Measurements from ENCODE around the gene PLXNC1.

The PLXNC1 gene

DNA sequence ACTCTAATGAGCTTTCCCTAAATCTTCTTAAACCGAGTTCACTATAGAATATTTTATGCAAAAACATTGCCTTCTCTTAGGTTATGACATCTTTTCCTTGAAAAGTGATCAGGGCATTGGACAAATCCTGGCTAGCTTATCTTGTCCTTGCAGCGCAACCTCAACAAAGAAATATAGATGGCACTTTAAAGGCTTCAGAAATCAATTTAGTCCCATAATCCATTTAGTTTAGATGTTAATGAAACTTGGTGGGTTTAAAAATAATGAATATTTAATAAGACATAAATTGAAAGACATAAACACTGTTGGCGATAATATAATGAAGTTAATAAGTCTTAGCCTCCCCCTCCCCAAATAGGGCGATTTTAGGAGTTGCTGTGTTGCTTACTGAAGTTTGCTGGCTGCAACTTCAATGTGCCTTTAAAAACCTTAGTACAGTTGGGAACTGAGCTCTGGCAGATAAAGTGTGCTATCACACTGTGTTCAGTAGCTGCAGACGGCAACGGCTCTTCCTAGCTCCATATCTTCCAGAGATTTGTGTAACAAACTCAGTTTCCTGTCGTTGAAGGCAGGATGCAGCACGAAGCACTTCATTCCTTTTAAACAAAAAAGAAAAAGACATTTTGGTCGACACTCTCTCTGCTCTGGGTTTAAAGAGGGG lies 19.5 kb downstream of the PLXNC1 start:
- Mint-ChIP-seq H3K36me3 (ENCODE audit: insufficient read depth) (peaks cover 10% of the 10 kb centered on the region), H3K27me3 (no peaks in the 10 kb centered on the region), H3K4me1 (peaks cover 26% of the 10 kb centered on the region), H3K9me3 (no peaks in the 10 kb centered on the region), H3K27ac (ENCODE audit: low read depth) (no peak overlapping the region), H3K4me3 (no peak overlapping the region)
- DNase-seq (ENCODE audit: low spot score in 2 of 2): no peak
- no peak for ATAC-seq (replicated peaks; ENCODE audit: extremely low read depth, poor library complexity, severe bottlenecking)

DNA sequence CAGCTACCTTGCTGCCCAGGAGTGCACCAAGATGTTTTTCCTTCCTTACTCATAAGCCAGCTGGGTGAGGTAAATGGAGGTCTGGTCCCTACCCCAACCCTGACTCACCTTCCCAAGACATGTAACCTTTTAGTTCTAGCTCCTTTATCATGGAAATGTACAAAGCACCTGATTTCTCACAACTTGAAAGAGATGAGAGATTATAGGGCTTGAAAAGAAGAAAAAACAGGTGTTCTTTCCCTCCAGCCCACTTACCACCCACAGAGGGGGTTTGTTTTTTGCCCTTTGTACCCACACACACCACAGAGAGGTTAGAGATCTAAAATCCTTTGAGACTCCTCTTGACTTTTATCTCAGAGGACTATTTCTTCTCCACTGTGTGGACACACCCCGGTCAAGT lies 21.1 kb downstream of the PLXNC1 start:
- no peak overlapping the region for H3K27ac Mint-ChIP-seq (ENCODE audit: low read depth)
- H3K27me3 Mint-ChIP-seq: no peaks in the 10 kb centered on the region
- H3K9me3 Mint-ChIP-seq: no peaks in the 10 kb centered on the region
- H3K4me3 Mint-ChIP-seq: no peak overlapping the region
- peaks cover 10% of the 10 kb centered on the region for H3K36me3 Mint-ChIP-seq (ENCODE audit: insufficient read depth)
- DNase-seq (ENCODE audit: low spot score in 2 of 2) (no peak), ATAC-seq (replicated peaks; ENCODE audit: extremely low read depth, poor library complexity, severe bottlenecking) (no peak)
- peaks cover 32% of the 10 kb centered on the region for H3K4me1 Mint-ChIP-seq

- peaks cover 36% of the 10 kb centered on the region for H3K4me1 Mint-ChIP-seq
- peaks cover 10% of the 10 kb centered on the region for H3K36me3 Mint-ChIP-seq (ENCODE audit: insufficient read depth)
- no peaks in the 10 kb centered on the region for H3K27me3 Mint-ChIP-seq
- DNase-seq (ENCODE audit: low spot score in 2 of 2) (no peak), ATAC-seq (replicated peaks; ENCODE audit: extremely low read depth, poor library complexity, severe bottlenecking) (no peak)
- no peak overlapping the region for H3K4me3 Mint-ChIP-seq
- H3K9me3 Mint-ChIP-seq: no peaks in the 10 kb centered on the region
- H3K27ac Mint-ChIP-seq (ENCODE audit: low read depth): no peak overlapping the region
Measured at GRCh38 chr12:94169966-94170689, 21.8 kb downstream of the PLXNC1 start.

DNA sequence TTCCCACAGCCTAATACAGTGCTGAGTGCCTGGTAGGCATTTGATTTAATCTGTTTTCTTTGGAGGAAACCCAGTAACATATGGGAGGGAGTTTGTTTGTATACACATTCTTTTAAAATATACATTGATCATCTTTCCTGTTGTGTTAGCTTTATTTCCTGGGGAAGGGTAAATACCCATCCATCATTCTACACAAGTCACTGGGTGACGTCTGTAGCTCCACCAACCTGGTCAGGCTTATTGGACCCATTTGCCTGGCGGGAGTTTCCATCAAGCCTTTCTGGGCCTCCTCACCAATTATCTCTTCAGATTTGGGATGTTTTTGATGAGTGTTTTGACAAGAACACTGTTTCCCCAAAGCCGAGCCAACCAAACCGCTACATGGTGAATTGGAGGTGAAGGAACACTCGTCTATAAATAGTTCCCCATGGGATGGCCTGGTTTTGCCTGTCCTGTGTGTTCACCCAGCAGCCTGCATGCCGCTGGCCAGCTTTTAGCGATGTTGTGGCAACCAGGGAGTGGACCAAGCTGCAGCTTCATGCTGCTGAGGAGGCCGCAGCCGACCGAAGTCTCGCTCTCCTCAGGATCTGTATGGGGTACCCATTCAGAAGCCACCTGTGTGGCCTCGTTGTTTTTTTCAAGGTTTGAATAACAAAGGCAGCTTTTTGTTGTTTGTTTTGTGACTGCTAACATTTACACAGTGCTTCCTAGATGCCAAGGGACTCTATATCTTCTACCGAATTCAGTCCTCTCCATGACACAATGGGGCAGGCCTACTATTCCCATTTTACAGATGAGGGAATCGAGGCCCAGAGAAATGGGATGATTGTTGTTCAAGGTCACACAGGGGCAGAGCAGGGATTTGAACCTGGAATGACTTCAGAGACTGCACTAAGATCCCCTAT lies 22.6 kb downstream of the PLXNC1 start:
- no peak for ATAC-seq (replicated peaks; ENCODE audit: extremely low read depth, poor library complexity, severe bottlenecking)
- peaks cover 10% of the 10 kb centered on the region for H3K36me3 Mint-ChIP-seq (ENCODE audit: insufficient read depth)
- H3K4me1 Mint-ChIP-seq: peaks cover 44% of the 10 kb centered on the region
- no peaks in the 10 kb centered on the region for H3K27me3 Mint-ChIP-seq
- H3K9me3 Mint-ChIP-seq: no peaks in the 10 kb centered on the region
- DNase-seq (ENCODE audit: low spot score in 2 of 2): no peak
- no peak overlapping the region for H3K4me3 Mint-ChIP-seq
- H3K27ac Mint-ChIP-seq (ENCODE audit: low read depth): no peak overlapping the region

- ATAC-seq (replicated peaks; ENCODE audit: extremely low read depth, poor library complexity, severe bottlenecking) (no peak), DNase-seq (ENCODE audit: low spot score in 2 of 2) (no peak)
- H3K9me3 Mint-ChIP-seq: no peaks in the 10 kb centered on the region
- H3K4me3 Mint-ChIP-seq: no peak overlapping the region
- H3K36me3 Mint-ChIP-seq (ENCODE audit: insufficient read depth): peaks cover 10% of the 10 kb centered on the region
- peaks cover 48% of the 10 kb centered on the region for H3K4me1 Mint-ChIP-seq
- no peak overlapping the region for H3K27ac Mint-ChIP-seq (ENCODE audit: low read depth)
- H3K27me3 Mint-ChIP-seq: no peaks in the 10 kb centered on the region
Measured at GRCh38 chr12:94171595-94171930, 23.2 kb downstream of the PLXNC1 start.

DNA sequence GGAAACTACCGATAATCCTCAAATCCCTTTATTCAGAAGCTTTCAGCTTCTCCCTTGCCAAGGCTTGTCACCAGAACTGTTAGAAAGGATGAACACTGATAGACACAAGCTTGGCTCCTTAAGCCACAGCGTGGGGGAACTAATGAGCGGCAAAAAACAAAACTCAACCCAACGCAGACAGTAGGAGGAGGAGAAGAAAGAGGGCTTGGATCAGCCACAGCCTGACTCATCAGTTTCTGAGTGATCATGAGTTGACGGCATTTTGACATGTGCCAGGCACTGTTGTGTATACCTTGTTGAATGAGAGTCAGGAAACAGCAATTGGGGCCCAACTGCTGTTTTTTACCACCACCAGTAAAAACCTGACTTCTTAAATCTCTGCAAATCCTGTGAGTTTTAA lies 23.7 kb downstream of the PLXNC1 start:
- Mint-ChIP-seq H3K27me3 (no peaks in the 10 kb centered on the region), H3K27ac (ENCODE audit: low read depth) (no peak overlapping the region), H3K4me1 (peaks cover 48% of the 10 kb centered on the region), H3K36me3 (ENCODE audit: insufficient read depth) (peaks cover 10% of the 10 kb centered on the region), H3K4me3 (no peak overlapping the region), H3K9me3 (no peaks in the 10 kb centered on the region)
- DNase-seq (ENCODE audit: low spot score in 2 of 2): no peak
- ATAC-seq (replicated peaks; ENCODE audit: extremely low read depth, poor library complexity, severe bottlenecking): no peak

DNA sequence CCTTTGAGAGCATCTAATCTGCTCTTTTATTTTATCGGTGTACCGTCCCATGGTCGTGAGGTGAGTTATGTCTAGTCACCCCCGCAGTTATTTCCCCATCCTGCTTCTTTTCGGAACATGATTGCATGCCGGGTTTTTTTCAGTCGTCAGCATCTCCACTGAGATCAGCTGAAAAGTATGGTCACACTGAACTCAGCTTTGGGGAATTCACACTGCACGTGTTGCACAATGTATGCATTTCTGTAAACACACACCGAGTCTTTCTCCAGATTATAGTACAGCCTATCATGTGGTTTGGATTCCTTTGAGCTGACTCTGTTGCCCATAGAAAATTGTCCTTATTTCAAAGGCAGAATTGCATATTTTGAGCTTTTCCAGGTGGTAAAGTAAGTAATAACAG lies 24.6 kb downstream of the PLXNC1 start:
- no peak overlapping the region for H3K4me3 Mint-ChIP-seq
- H3K27me3 Mint-ChIP-seq: no peaks in the 10 kb centered on the region
- H3K27ac Mint-ChIP-seq (ENCODE audit: low read depth): no peak overlapping the region
- no peak for ATAC-seq (replicated peaks; ENCODE audit: extremely low read depth, poor library complexity, severe bottlenecking)
- H3K36me3 Mint-ChIP-seq (ENCODE audit: insufficient read depth): peaks cover 10% of the 10 kb centered on the region
- peaks cover 48% of the 10 kb centered on the region for H3K4me1 Mint-ChIP-seq
- H3K9me3 Mint-ChIP-seq: peaks cover 7% of the 10 kb centered on the region
- DNase-seq (ENCODE audit: low spot score in 2 of 2): no peak

GRCh38 chr12:94173660-94174265 lies 25.4 kb downstream of the PLXNC1 start:
- DNase-seq (ENCODE audit: low spot score in 2 of 2): no peak
- Mint-ChIP-seq H3K4me1 (peaks cover 41% of the 10 kb centered on the region), H3K4me3 (peak overlapping the region; percentile 43), H3K36me3 (ENCODE audit: insufficient read depth) (peaks cover 10% of the 10 kb centered on the region), H3K27me3 (no peaks in the 10 kb centered on the region), H3K27ac (ENCODE audit: low read depth) (peak overlapping the region; percentile 79), H3K9me3 (peaks cover 11% of the 10 kb centered on the region)
- no peak for ATAC-seq (replicated peaks; ENCODE audit: extremely low read depth, poor library complexity, severe bottlenecking)

- no peak for DNase-seq (ENCODE audit: low spot score in 2 of 2)
- H3K4me1 Mint-ChIP-seq: peaks cover 36% of the 10 kb centered on the region
- no peaks in the 10 kb centered on the region for H3K27me3 Mint-ChIP-seq
- peak overlapping the region; percentile 79 for H3K27ac Mint-ChIP-seq (ENCODE audit: low read depth)
- H3K4me3 Mint-ChIP-seq: peak overlapping the region; percentile 43
- ATAC-seq (replicated peaks; ENCODE audit: extremely low read depth, poor library complexity, severe bottlenecking): peak; percentile 63
- H3K36me3 Mint-ChIP-seq (ENCODE audit: insufficient read depth): peaks cover 8% of the 10 kb centered on the region
- H3K9me3 Mint-ChIP-seq: peaks cover 11% of the 10 kb centered on the region
Measured at GRCh38 chr12:94174576-94174975, 26.2 kb downstream of the PLXNC1 start.

- H3K27ac Mint-ChIP-seq (ENCODE audit: low read depth): no peak overlapping the region
Measured at GRCh38 chr12:94175763-94176668, 27.6 kb downstream of the PLXNC1 start.

DNA sequence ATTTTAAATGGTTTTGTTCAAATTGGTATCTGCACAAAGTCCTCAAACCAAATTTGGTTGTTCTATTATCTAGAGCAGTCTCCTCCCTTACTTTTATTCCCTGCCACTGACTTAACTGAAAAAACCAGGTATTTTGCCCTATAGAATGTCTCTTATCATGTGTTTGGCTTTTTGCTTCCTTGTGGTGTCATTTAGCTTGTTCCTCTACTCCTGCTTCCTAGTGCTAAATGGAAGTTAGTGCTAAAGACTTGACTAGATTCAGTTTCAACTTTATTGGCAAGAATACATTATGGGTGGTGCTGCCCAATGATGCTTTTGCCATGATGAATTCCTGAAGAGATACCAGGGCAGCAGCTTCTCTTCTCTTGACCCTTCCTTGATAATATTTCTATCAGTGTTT lies 29.7 kb downstream of the PLXNC1 start:
- Mint-ChIP-seq H3K27ac (ENCODE audit: low read depth) (no peak overlapping the region), H3K4me1 (peaks cover 41% of the 10 kb centered on the region), H3K27me3 (no peaks in the 10 kb centered on the region), H3K9me3 (peaks cover 17% of the 10 kb centered on the region), H3K36me3 (ENCODE audit: insufficient read depth) (peaks cover 5% of the 10 kb centered on the region), H3K4me3 (no peak overlapping the region)
- DNase-seq (ENCODE audit: low spot score in 2 of 2) (no peak), ATAC-seq (replicated peaks; ENCODE audit: extremely low read depth, poor library complexity, severe bottlenecking) (no peak)

More at GRCh38 chr12:94175763-94176668, 27.6 kb downstream of the PLXNC1 start:
- Mint-ChIP-seq H3K4me1 (peaks cover 40% of the 10 kb centered on the region), H3K36me3 (ENCODE audit: insufficient read depth) (peaks cover 4% of the 10 kb centered on the region), H3K27me3 (no peaks in the 10 kb centered on the region), H3K9me3 (peaks cover 16% of the 10 kb centered on the region), H3K4me3 (no peak overlapping the region)
- ATAC-seq (replicated peaks; ENCODE audit: extremely low read depth, poor library complexity, severe bottlenecking) (no peak), DNase-seq (ENCODE audit: low spot score in 2 of 2) (no peak)

GRCh38 chr12:94178882-94179281 lies 30.5 kb downstream of the PLXNC1 start:
- ATAC-seq (replicated peaks; ENCODE audit: extremely low read depth, poor library complexity, severe bottlenecking): no peak
- H3K36me3 Mint-ChIP-seq (ENCODE audit: insufficient read depth): peaks cover 5% of the 10 kb centered on the region
- H3K4me3 Mint-ChIP-seq: no peak overlapping the region
- no peaks in the 10 kb centered on the region for H3K27me3 Mint-ChIP-seq
- peaks cover 17% of the 10 kb centered on the region for H3K9me3 Mint-ChIP-seq
- DNase-seq (ENCODE audit: low spot score in 2 of 2): no peak
- H3K4me1 Mint-ChIP-seq: peaks cover 37% of the 10 kb centered on the region
- no peak overlapping the region for H3K27ac Mint-ChIP-seq (ENCODE audit: low read depth)
